NCI-H2081 treated with DMSO at 0.1 percent for 48 hours (cell line): Measurements from ENCODE around the gene SLC7A8.

Experiments
- DNase-seq: peaks from one replicate; lab custom pipeline; 2025; lab: John Stamatoyannopoulos, UW

SLC7A8 gene

GRCh38 chr14:23182372-23183157 is 895 bp downstream of the SLC7A8 start:
- DNase-seq: no peak

- DNase-seq: no peak
Measured at GRCh38 chr14:23181946-23182345, 1.5 kb downstream of the SLC7A8 start.

GRCh38 chr14:23181453-23181852 is 2.0 kb downstream of the SLC7A8 start:
- no peak for DNase-seq

- DNase-seq: no peak
Measured at GRCh38 chr14:23177181-23177580, 6.3 kb downstream of the SLC7A8 start.

GRCh38 chr14:23175823-23176222 is 7.6 kb downstream of the SLC7A8 start:
- no peak for DNase-seq

- DNase-seq: no peak
Measured at GRCh38 chr14:23174296-23175184, 8.9 kb downstream of the SLC7A8 start.

GRCh38 chr14:23173796-23174195 is 9.7 kb downstream of the SLC7A8 start:
- DNase-seq: no peak

- DNase-seq: no peak
Measured at GRCh38 chr14:23173031-23173430, 10.4 kb downstream of the SLC7A8 start.

GRCh38 chr14:23172574-23172973 is 10.9 kb downstream of the SLC7A8 start:
- no peak for DNase-seq

- DNase-seq: no peak
Measured at GRCh38 chr14:23172096-23172495, 11.4 kb downstream of the SLC7A8 start.

GRCh38 chr14:23171222-23171975 is 12.1 kb downstream of the SLC7A8 start:
- no peak for DNase-seq

- no peak for DNase-seq
Measured at GRCh38 chr14:23169622-23170021, 13.8 kb downstream of the SLC7A8 start.

GRCh38 chr14:23168246-23168645 is 15.2 kb downstream of the SLC7A8 start:
- DNase-seq: no peak

GRCh38 chr14:23167116-23167847 is 16.2 kb downstream of the SLC7A8 start:
- no peak for DNase-seq

GRCh38 chr14:23164949-23165348 is 18.5 kb downstream of the SLC7A8 start:
- no peak for DNase-seq

GRCh38 chr14:23164250-23164649 is 19.2 kb downstream of the SLC7A8 start:
- DNase-seq: no peak

- DNase-seq: no peak
Measured at GRCh38 chr14:23163830-23164229, 19.6 kb downstream of the SLC7A8 start.

- no peak for DNase-seq
Measured at GRCh38 chr14:23162800-23163199, 20.7 kb downstream of the SLC7A8 start.

- no peak for DNase-seq
Measured at GRCh38 chr14:23162005-23162404, 21.5 kb downstream of the SLC7A8 start.

- DNase-seq: no peak
Measured at GRCh38 chr14:23160924-23161522, 22.4 kb downstream of the SLC7A8 start.

- DNase-seq: no peak
Measured at GRCh38 chr14:23159532-23159931, 23.9 kb downstream of the SLC7A8 start.
